Stimulated activated CD4-positive, alpha-beta T cell treated with anti-CD3 and anti-CD28 coated beads, Interleukin-2, amount 100 ng/mL, for 24 hours (primary cell): ENCODE data around the gene C1orf87.

ENCODE experiments used
- DNase-seq, 2 donors: peaks; one replicate each; pipeline ENCODE4 v3.0.0-alpha.2; 2020

The C1orf87 gene

DNA sequence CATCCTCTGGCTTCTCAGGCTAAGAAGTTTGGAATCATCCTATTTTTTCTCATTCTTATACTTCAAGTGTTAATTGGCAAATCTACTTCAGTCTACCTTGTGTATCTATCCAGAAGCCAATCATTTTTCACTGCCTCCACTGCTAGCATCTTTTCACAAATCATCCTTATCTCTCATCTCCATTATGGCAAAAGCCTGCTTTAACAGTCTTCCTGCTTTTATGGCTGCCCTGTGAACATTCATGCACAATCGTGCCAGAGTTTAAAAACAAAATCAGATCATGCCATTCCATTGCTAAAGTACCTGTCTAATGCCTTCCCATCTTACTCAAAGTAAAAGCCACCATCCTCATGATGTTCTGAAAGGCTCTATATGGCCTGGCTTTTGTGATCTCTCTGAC is 127.8 kb downstream of the C1orf87 start:
- DNase-seq, result no peak
